Endothelial cell of umbilical vein (primary cell): ENCODE data around the gene VPS41. TPM values are rescaled to one million over a fixed set of nuclear protein-coding genes. Genes with fewer than 3 reads are reported as not detected.

ENCODE experiments used
- BruUV-seq: library from RNA; stranded (reverse); fragments of 400-500 nt; replicated peaks from 2 replicates; lab custom pipeline; 2021; lab: Mats Ljungman, UMichigan
- CTCF ChIA-PET: fragments of 300-600, 350-600 bp; sonication (Branson Sonifier 250); formaldehyde crosslinking; loops from one replicate; lab custom pipeline; 2021; ENCODE audit warnings: antibody characterized with exemption, inconsistent platforms; lab: Charles Lee
- POLR2A ChIA-PET: fragments of 300-600, 350-600 bp; sonication (Branson Sonifier 250); formaldehyde crosslinking; loops from one replicate; lab custom pipeline; 2021; ENCODE audit warnings: antibody characterized with exemption, inconsistent platforms; lab: Charles Lee
- DNase-seq: peaks from one replicate; pipeline ENCODE4 v3.0.0-alpha.2; 2011; ENCODE audit warnings: low read depth, low spot score
- FAIRE-seq: peaks from 2 replicates; lab custom pipeline; 2011; peaks lifted over from hg19 to GRCh38; lab: Jason Lieb, UNC
- H2AFZ ChIP-seq: 2 replicates; pipeline ENCODE4 v1.6.0; 2012; ENCODE audit warnings: low read depth, low read length, control low read depth, inconsistent platforms
- H3K27ac ChIP-seq: 2 replicates; pipeline ENCODE4 v1.5.1; 2011; ENCODE audit warnings: low read depth, mild to moderate bottlenecking, control low read depth, low read length, moderate library complexity; ENCODE audit not compliant: insufficient read depth
- H3K27me3 ChIP-seq, 2 experiments: 2 replicates each; pipeline versions ENCODE4 v1.6.0 to v1.6.1; 2011; ENCODE audit warnings: low read length in 2 of 2, mixed read lengths in 1 of 2; ENCODE audit not compliant: control insufficient read depth in 2 of 2, insufficient read depth in 2 of 2
- H3K36me3 ChIP-seq, 2 experiments: 2 replicates in 1 of 2; 3 replicates in 1 of 2; pipeline ENCODE4 v1.5.1; 2011; ENCODE audit warnings: low read length in 2 of 2, mild to moderate bottlenecking in 1 of 2, moderate library complexity in 1 of 2; ENCODE audit not compliant: control insufficient read depth in 2 of 2, insufficient read depth in 2 of 2; ENCODE audit errors: extremely low read depth in 1 of 2
- H3K4me1 ChIP-seq: 3 replicates; pipeline ENCODE4 v1.5.1; 2011; ENCODE audit warnings: mild to moderate bottlenecking, low read length; ENCODE audit not compliant: control insufficient read depth, insufficient read depth; ENCODE audit errors: extremely low read depth
- H3K4me2 ChIP-seq: 2 replicates; pipeline ENCODE4 v1.6.1; 2011; ENCODE audit warnings: low read length, control low read depth, mixed read lengths; ENCODE audit not compliant: insufficient read depth
- H3K4me3 ChIP-seq, 3 experiments: fragments of 200-600 bp in 1 of 3; sonication (generic), shearing (Covaris generic) in 1 of 3; replicated peaks in 1 of 3; 2 replicates each; pipeline ENCODE4 v1.5.1; 2011 to 2016; ENCODE audit warnings: control low read depth in 3 of 3, low read length in 3 of 3, mild to moderate bottlenecking in 2 of 3, inconsistent platforms in 1 of 3, low read depth in 1 of 3, moderate library complexity in 1 of 3; ENCODE audit not compliant: insufficient read depth in 1 of 3
- H3K79me2 ChIP-seq: 2 replicates; pipeline ENCODE4 v1.6.0; 2012; ENCODE audit warnings: low read length, inconsistent platforms; ENCODE audit not compliant: control insufficient read depth, insufficient read depth
- H3K9ac ChIP-seq: replicated peaks from 2 replicates; pipeline ENCODE3; 2011; ENCODE audit warnings: low read length, control low read depth; ENCODE audit not compliant: insufficient read depth; ENCODE audit errors: extremely low read depth
- H3K9me1 ChIP-seq: replicated peaks from 3 replicates; pipeline ENCODE4 v1.6.0; 2011; ENCODE audit warnings: mild to moderate bottlenecking, low read length; ENCODE audit not compliant: control insufficient read depth, insufficient read depth; ENCODE audit errors: extremely low read depth
- H3K9me3 ChIP-seq: replicated peaks from 2 replicates; pipeline ENCODE4 v1.5.1; 2012; ENCODE audit warnings: low read length, inconsistent platforms; ENCODE audit not compliant: control insufficient read depth, insufficient read depth
- H4K20me1 ChIP-seq: replicated peaks from 2 replicates; pipeline ENCODE3; 2011; ENCODE audit warnings: mild to moderate bottlenecking, low read length; ENCODE audit not compliant: control insufficient read depth, insufficient read depth; ENCODE audit errors: extremely low read depth
- CTCF ChIP-seq, 2 donors: IDR thresholded peaks; 1 replicate in 1 of 2; 2 replicates in 1 of 2; pipeline ENCODE4 v1.5.1; 2011; ENCODE audit warnings: low read length in 2 of 2, mild to moderate bottlenecking in 2 of 2, moderate library complexity in 2 of 2, control low read depth in 1 of 2, inconsistent platforms in 1 of 2, low read depth in 1 of 2; ENCODE audit not compliant: insufficient read depth in 1 of 2; ENCODE audit errors: extremely low read depth in 1 of 2
- EZH2 ChIP-seq: IDR thresholded peaks from 2 replicates; pipeline ENCODE4 v1.6.1; 2012; ENCODE audit warnings: borderline replicate concordance, low read depth, mild to moderate bottlenecking, moderate library complexity, low read length, inconsistent platforms; ENCODE audit not compliant: severe bottlenecking
- FOS ChIP-seq: IDR thresholded peaks from 2 replicates; pipeline ENCODE4 v1.6.1; 2011; ENCODE audit warnings: mild to moderate bottlenecking, low read length, moderate library complexity, borderline replicate concordance; ENCODE audit not compliant: insufficient read depth
- GATA2 ChIP-seq: IDR thresholded peaks from 2 replicates; pipeline ENCODE4 v1.7.0; 2011; ENCODE audit warnings: low read depth, mild to moderate bottlenecking, moderate library complexity, mixed read lengths, low read length; ENCODE audit not compliant: insufficient read length, insufficient read depth
- JUN ChIP-seq: IDR thresholded peaks from 2 replicates; pipeline ENCODE4 v1.6.1; 2011; ENCODE audit warnings: borderline replicate concordance, low read depth; ENCODE audit not compliant: insufficient read length, insufficient read depth
- MAX ChIP-seq: IDR thresholded peaks from 2 replicates; pipeline ENCODE4 v1.6.1; 2011; ENCODE audit not compliant: insufficient read depth, insufficient read length
- POLR2A ChIP-seq: IDR thresholded peaks from 2 replicates; pipeline ENCODE4 v1.6.1; 2012; ENCODE audit warnings: low read depth, mild to moderate bottlenecking, control low read depth, low read length
- POLR2AphosphoS5 ChIP-seq: IDR thresholded peaks from 2 replicates; pipeline ENCODE4 v1.6.1; 2012; ENCODE audit warnings: low read depth, mild to moderate bottlenecking, control low read depth, low read length, moderate library complexity; ENCODE audit not compliant: insufficient read depth
- dilution Hi-C: fragments of 300-500 bp; cut with MboI; formaldehyde crosslinking; loops from one replicate; pipeline ENCODE4 v1.15.0; 2019; ENCODE audit warnings: low sequenced_read_pairs; ENCODE audit not compliant: extremely low pct_ligation_motif_present
- intact Hi-C: fragments of 100-400 bp; cut with micrococcal nuclease; formaldehyde crosslinking; loops from one replicate; pipeline ENCODE4 v1.10.0; 2022
- polyA plus RNA-seq, 4 experiments: library from polyadenylated mRNA; depleted of rRNA in 3 of 4; stranded (reverse) in 3 of 4; unstranded in 1 of 4; fragments of >200 nt; gene quantifications; 2 replicates each; pipeline versions ENCODE4 v1.2.1 to v1.2.3, GENCODE V29; 2011 to 2012; ENCODE audit warnings: missing spikeins in 1 of 4
- total RNA-seq: library from RNA; stranded (reverse); gene quantifications from 2 replicates; pipeline ENCODE4 v1.2.3, GENCODE V29; 2021

Gene VPS41
- total and polyA plus RNA-seq, 2 donors (not counting 3 experiments of a cell fraction or from before 2014, with no cell fraction given): 14.3 to 79.8 TPM

- dilution Hi-C loops (no loop called here), intact Hi-C loops (loop anchor here (1.0 to 10.0 kb wide), 4 partner anchors 135 to 588 kb away; no protein-coding TSS in a partner anchor)
- Histone ChIP-seq H3K79me2 (no peaks in the 10 kb centered on the region), H3K4me3 (no peak overlapping the region), H3K4me1 (peaks cover 12% of the 10 kb centered on the region), H4K20me1 (no peaks in the 10 kb centered on the region), H3K4me2 (peak overlapping the region; percentile 39), H3K9ac (no peak overlapping the region), H3K27ac (no peak overlapping the region), H3K9me1 (no peaks in the 10 kb centered on the region), H3K36me3 (no peaks in the 10 kb centered on the region), H3K9me3 (no peaks in the 10 kb centered on the region), H3K27me3 (no peaks in the 10 kb centered on the region), H2AFZ (no peak overlapping the region)
- DNase-seq (peak; percentile 45), FAIRE-seq (no peak)
- BruUV-seq: no TSS peak
- TF ChIP-seq FOS: no peak
- TF ChIP-seq POLR2A: no peak
- no peak for TF ChIP-seq EZH2
- no peak for TF ChIP-seq JUN
- no peak for TF ChIP-seq POLR2AphosphoS5
- TF ChIP-seq GATA2: no peak
- peak; percentile 80 to 90 for TF ChIP-seq CTCF (IDR thresholded peaks at IDR 0.05; ENCODE audit: extremely low read depth in 1 of 2, insufficient read depth in 1 of 2, low read depth in 1 of 2, low read length in 2 of 2)
- TF ChIP-seq MAX: no peak
- CTCF ChIA-PET: interaction anchor here (0.6 to 2.1 kb wide), 14 partner anchors 10 to 588 kb away, joined by 3 to 9 read pairs (median 4); partner anchors contain the start of gene VPS41
- POLR2A ChIA-PET: no interaction called here
These were observed 23.6 kb upstream of the VPS41 start for GRCh38 chr7:38932509-38933168.
